ENCODE data around the gene BTBD19. TPM values are rescaled to one million over a fixed set of nuclear protein-coding genes. Genes with fewer than 3 reads are reported as not detected.

Gene BTBD19
- total and polyA plus RNA-seq, 9 of the 15 experiments (the other 6 are each of a cell fraction or from before 2014, with no cell fraction given) = 0.22 to 2.0 (median 0.95) TPM

- Histone ChIP-seq H2AFZ (ENCODE audit: low read depth, low read length) (peak within 1 kb of the TSS; percentile 83), H3K4me1 (replicated peaks in 1 of 2; ENCODE audit: control insufficient read depth in 2 of 2, insufficient read depth in 2 of 2, low read length in 2 of 2) (peaks cover 13 to 22% of the 10 kb centered on the region in 2 experiments), H3K4me2 (ENCODE audit: insufficient read depth, low read length) (peak within 1 kb of the TSS; percentile 93), H3K9me3 (replicated peaks; ENCODE audit: control insufficient read depth, insufficient read depth, low read depth, low read length) (no peaks in the 10 kb centered on the region), H3K79me2 (ENCODE audit: control insufficient read depth, insufficient read depth, low read length) (peaks cover 54% of the 10 kb centered on the region), H3K9me1 (ENCODE audit: control insufficient read depth, insufficient read depth, low read length) (peaks cover 10% of the 10 kb centered on the region), H4K20me1 (replicated peaks; ENCODE audit: control insufficient read depth, insufficient read depth, low read length) (peaks cover 31% of the 10 kb centered on the region), H3K4me3 (peak within 1 kb of the TSS; percentile 75), H3K36me3 (ENCODE audit: control insufficient read depth, insufficient read depth, low read length) (peaks cover 46% of the 10 kb centered on the region), H3K27me3 (ENCODE audit: control insufficient read depth in 2 of 2, insufficient read depth in 2 of 2, low read length in 2 of 2) (no peaks in the 10 kb centered on the region), H3K9ac (ENCODE audit: insufficient read depth in 1 of 2, low read depth in 2 of 2, low read length in 2 of 2) (peak within 1 kb of the TSS; percentile 99), H3K27ac (ENCODE audit: extremely low read depth, low read depth, low read length) (peak within 1 kb of the TSS; percentile 98)
- DNase-seq (ENCODE audit: extremely low read depth in 1 of 4, low spot score in 3 of 4) = peak; percentile 85 to 99 (median 89)
- in situ Hi-C loops (cut with MboI) = no loop called here
- ATAC-seq = peak; percentile 81
- peak; percentile 93 for FAIRE-seq
- POLR2A ChIA-PET = interaction anchor here (0.6 to 11.6 kb wide), 56 partner anchors 9 to 1761 kb away, joined by 3 to 253 read pairs (median 4); partner anchors contain the start of genes AKR1A1, BEST4, BTBD19 and DYNLT4
- WGBS (ENCODE audit: insufficient coverage, low coverage, missing lambda C conversion rate) = under 1% methylated on average over 65 of the region's 65 CpGs
- CTCF ChIA-PET (ENCODE audit: low intra/inter-chr PET ratio) = interaction anchor here (0.7 to 1.3 kb wide), 2 partner anchors 68 to 528 kb away, joined by 3 read pairs; no protein-coding TSS in a partner anchor
- TSS peak; percentile 96 for BruUV-seq (replicated peaks)
- intact Hi-C loops (cut with micrococcal nuclease) = loop anchor here (2.0 to 5.0 kb wide), 3 partner anchors 37 to 45 kb away; partner anchors contain the start of genes KIF2C and RNU5D-1
- TF ChIP-seq RFX7 (CRISPR knock-in tag; IDR thresholded peaks at IDR 0.05) (peak; percentile 3; the same call in 1 of the 2 replicates), MYNN (IDR thresholded peaks at IDR 0.05) (no peak; the same call in 1 of the 2 replicates), MYNN (CRISPR knock-in tag; IDR thresholded peaks at IDR 0.05) (no peak), SAFB (IDR thresholded peaks at IDR 0.05; ENCODE audit: borderline replicate concordance, low read depth, low read length) (no peak), RAD21 (CRISPR knock-in tag; conservative IDR thresholded peaks at IDR 0.05 in 1 of 2, IDR thresholded peaks at IDR 0.05 in 1 of 2) (no peak), ZNF57 (CRISPR knock-in tag; IDR thresholded peaks at IDR 0.05) (peak; percentile 50; the same call in 1 of the 2 replicates), CBX2 (IDR thresholded peaks at IDR 0.05; ENCODE audit: insufficient read depth, low read length, poor library complexity, severe bottlenecking) (no peak), POLR2B (IDR thresholded peaks at IDR 0.05; ENCODE audit: low read depth, partially characterized antibody) (peak; percentile 99), ZC3H4 (CRISPR knock-in tag; IDR thresholded peaks at IDR 0.05; ENCODE audit: borderline replicate concordance) (no peak; the same call in 1 of the 2 replicates), BRCA1 (IDR thresholded peaks at IDR 0.05) (no peak), BRCA1 (CRISPR knock-in tag; IDR thresholded peaks at IDR 0.05) (no peak), ZBED1 (IDR thresholded peaks at IDR 0.05) (peak; percentile 84), CBFB (CRISPR knock-in tag; IDR thresholded peaks at IDR 0.05) (peak; percentile 100), KDM2B (CRISPR knock-in tag; IDR thresholded peaks at IDR 0.05) (no peak; the same call in 1 of the 2 replicates), JUN (IDR thresholded peaks at IDR 0.05; ENCODE audit: borderline replicate concordance, low read depth, low read length) (peak; percentile 54; the same call in 1 of the 2 replicates), JUN (CRISPR knock-in tag; IDR thresholded peaks at IDR 0.05; ENCODE audit: borderline replicate concordance) (peak; percentile 64; the same call in 1 of the 2 replicates), SOX6 (IDR thresholded peaks at IDR 0.05) (no peak; the same call in 1 of the 2 replicates), GTF2F1 (IDR thresholded peaks at IDR 0.05; ENCODE audit: low read depth, low read length) (peak; percentile 95), RNF2 (IDR thresholded peaks at IDR 0.05) (peak; percentile 83), GATA2 (CRISPR knock-in tag; IDR thresholded peaks at IDR 0.05) (no peak), CAMTA2 (CRISPR knock-in tag; conservative IDR thresholded peaks at IDR 0.05) (no peak), TSC22D4 (tag; IDR thresholded peaks at IDR 0.05) (no peak), MECOM (CRISPR knock-in tag; IDR thresholded peaks at IDR 0.05) (no peak), XRCC4 (IDR thresholded peaks at IDR 0.05; ENCODE audit: extremely low read depth, insufficient read depth, insufficient read length) (no peak), NCOA2 (IDR thresholded peaks at IDR 0.05; ENCODE audit: partially characterized antibody in 2 of 2) (no peak)
- TF ChIP-seq, protein P1, sequence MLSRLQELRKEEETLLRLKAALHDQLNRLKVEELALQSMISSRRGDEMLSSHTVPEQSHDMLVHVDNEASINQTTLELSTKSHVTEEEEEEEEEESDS (CRISPR knock-in tag; IDR thresholded peaks at IDR 0.05) = no peak
Measured at GRCh38 chr1:44775078-44775929, 33.0 kb upstream of the BTBD19 start, which contains the start of gene RPS8. RPS8 (plus strand) TSS chr1:44775540; CDS start chr1:44775597, 57 bp downstream.

Data from K562 (cell line).